Psoas muscle (tissue), 8 donors: ENCODE measurements around the gene RNU6-9. TPM values are rescaled to one million over a fixed set of nuclear protein-coding genes. Genes with fewer than 3 reads are reported as not detected.

Experiments
- ATAC-seq, 4 donors: fragments of 200-7000 bp; cut with Tn5 transposase; one replicate each; pipeline ENCODE4 v1.9.1; 2020; ENCODE audit warnings: moderate library complexity in 3 of 4, mild to moderate bottlenecking in 2 of 4
- DNase-seq, 2 donors: peaks; one replicate each; pipeline ENCODE4 v3.0.0-alpha.2; 2020
- H3K27ac ChIP-seq: fragments of 200-600 bp; one replicate; pipeline ENCODE4 v1.8.0; 2022
- H3K27me3 ChIP-seq, 3 donors: fragments of 200-600 bp in 1 of 3; one replicate each; pipeline versions ENCODE4 v1.6.1 to v1.8.0; 2013 to 2022; ENCODE audit warnings: low read length in 2 of 3, mild to moderate bottlenecking in 2 of 3, moderate library complexity in 1 of 3; ENCODE audit not compliant: insufficient read depth in 3 of 3
- H3K36me3 ChIP-seq, 2 donors: fragments of 200-600 bp in 1 of 2; one replicate each; pipeline versions ENCODE4 v1.6.1 to v1.8.0; 2013 to 2022; ENCODE audit warnings: low read depth in 1 of 2, mild to moderate bottlenecking in 1 of 2, moderate library complexity in 1 of 2; ENCODE audit not compliant: insufficient read depth in 1 of 2
- H3K4me1 ChIP-seq: fragments of 200-600 bp; one replicate; pipeline ENCODE4 v1.8.0; 2022
- H3K4me3 ChIP-seq: fragments of 200-600 bp; one replicate; pipeline ENCODE4 v1.8.0; 2022; ENCODE audit warnings: mild to moderate bottlenecking
- H3K9me3 ChIP-seq: fragments of 200-600 bp; one replicate; pipeline ENCODE4 v1.8.0; 2022
- CTCF ChIP-seq: fragments of 200-600 bp; IDR thresholded peaks from one replicate; pipeline ENCODE4 v1.8.0; 2022; ENCODE audit warnings: antibody characterized with exemption
- WGBS, 3 donors: extraction: QIAGEN DNeasy Blood & Tissue Kit; methylation state at CpG; one replicate each; pipeline versions ENCODE4 v1.1.6 to v1.1.7; 2013; 5-methylcytosine and 5-hydroxymethylcytosine counted together
- intact Hi-C, 2 donors: fragments of 100-400 bp; cut with DNase I; formaldehyde crosslinking; loops; one replicate each; pipeline versions ENCODE4 v1.11.0 to v1.14.2; 2022
- polyA plus RNA-seq, 3 donors: library from polyadenylated mRNA; stranded (reverse); fragments of 200-250 nt; gene quantifications; one replicate each; pipeline ENCODE4 v1.2.3, GENCODE V29; 2013
- total RNA-seq, 4 donors: library from RNA; stranded (reverse); fragmentation: NEBNext Ultra II Directional in 2 of 4; extraction: Animal tissue kit (Norgen Biotek cat#: 25700) in 2 of 4; gene quantifications; one replicate each; pipeline versions ENCODE4 v1.2.1 to v1.2.4, GENCODE V29; 2021 to 2023
- donor health status: healthy with polysubstance abuse.
- donor health status: DM: no; HTN: no; CAD: no; lungs with moderate emphysema.
- donor health status: Bipolar disorder and iron deficiency.
- donor health status: healthy.
- donor health status: DM: yes; HTN: yes; CAD: no.
- donor health status: DM: no; HTN: no; CAD: no.
- donor health status: DM: no; HTN: no; CAD: no.
- donor health status: DM: yes; HTN: yes; CAD: no.

RNU6-9 gene
- total and polyA plus RNA-seq, 7 donors: not detected

DNA sequence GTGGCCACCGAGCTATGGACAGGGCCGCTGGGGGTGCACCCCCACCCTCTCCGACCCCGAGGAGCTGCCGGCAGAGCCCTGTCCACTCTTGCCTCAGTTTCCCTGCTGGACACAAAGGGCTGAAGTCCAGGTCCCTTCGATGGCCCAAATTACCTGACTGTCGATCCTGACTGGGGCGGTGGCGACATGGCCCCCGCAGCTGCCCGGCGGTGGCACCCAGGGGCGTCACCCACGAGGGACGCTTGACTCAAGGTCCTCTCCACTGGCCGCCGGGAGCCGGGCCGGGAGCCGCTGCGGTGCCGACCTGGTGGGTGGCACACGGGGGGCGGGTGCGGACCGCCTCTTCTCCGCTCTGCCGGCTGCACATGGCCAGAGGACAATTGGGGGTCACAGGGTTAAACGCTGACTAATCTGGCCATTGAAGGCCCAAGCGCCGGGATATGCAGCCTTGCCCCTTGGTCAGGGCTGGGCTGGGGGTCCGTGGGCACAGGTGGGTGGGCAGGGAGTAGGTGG is 48.9 kb downstream of the RNU6-9 start:
- H3K27ac ChIP-seq: no peak overlapping the region

More for the DNA sequence above, 48.9 kb downstream of the RNU6-9 start:
- Histone ChIP-seq H3K4me3 (no peak overlapping the region), H3K9me3 (no peaks in the 10 kb centered on the region), H3K36me3 (no peaks in the 10 kb centered on the region), H3K27me3 (peaks cover 0 to 1% (median 0%) of the 10 kb centered on the region in 3 donors), H3K4me1 (peaks cover 10% of the 10 kb centered on the region)
- ATAC-seq: no peak
- intact Hi-C loops: no loop called here
- 86 to 92% (median 91%) methylated on average over 32 of the region's 32 CpGs for WGBS, 3 donors
- no peak for TF ChIP-seq CTCF
- no peak for DNase-seq

Other genes with a start within 250 kb of the RNU6-9 start
- gene RNF126, start 230.3 kb upstream of the RNU6-9 start, total RNA-seq: 10 to 100 TPM; 25.2 to 62.9 (median 50.4) TPM
- gene RNF126, start 230.3 kb upstream of the RNU6-9 start, polyA plus RNA-seq: 10 to 100 TPM; 48.8 to 72.1 (median 63.3) TPM
- gene FSTL3, start 217.1 kb upstream of the RNU6-9 start, total RNA-seq: 10 to 100 TPM in 2 of 4 donors, 1 to 10 TPM in 2; 5.4 to 11.5 (median 8.5) TPM
- gene FSTL3, start 217.1 kb upstream of the RNU6-9 start, polyA plus RNA-seq: 10 to 100 TPM in 1 of 3 donors, 1 to 10 TPM in 2; 4.3 to 30.3 (median 6.1) TPM
- under 1 TPM in 1 of 4 donors, not detected in 3; 0.25 TPM for gene PRSS57, start 198.0 kb upstream of the RNU6-9 start, total RNA-seq
- under 1 TPM in 1 of 3 donors, not detected in 2; 0.05 TPM for gene PRSS57, start 198.0 kb upstream of the RNU6-9 start, polyA plus RNA-seq
- 10 to 100 TPM in 2 of 4 donors, 1 to 10 TPM in 2; 9.3 to 17.9 (median 10.9) TPM for gene PALM, start 184.5 kb upstream of the RNU6-9 start, total RNA-seq
- 1 to 10 TPM; 4.9 to 9.6 (median 6.8) TPM for gene PALM, start 184.5 kb upstream of the RNU6-9 start, polyA plus RNA-seq
- under 1 TPM in 1 of 4 donors, not detected in 3; 0.08 TPM for gene MISP, start 142.4 kb upstream of the RNU6-9 start, total RNA-seq
- under 1 TPM in 2 of 3 donors, not detected in 1; 0.09 to 0.13 TPM for gene MISP, start 142.4 kb upstream of the RNU6-9 start, polyA plus RNA-seq
- 10 to 100 TPM; 36.5 to 69.4 (median 60.8) TPM for gene PTBP1, start 96.0 kb upstream of the RNU6-9 start, total RNA-seq
- gene PTBP1, start 96.0 kb upstream of the RNU6-9 start, polyA plus RNA-seq: 10 to 100 TPM; 24.2 to 36.3 (median 25.1) TPM
- not detected for gene PLPPR3, start 71.5 kb upstream of the RNU6-9 start, total RNA-seq
- gene PLPPR3, start 71.5 kb upstream of the RNU6-9 start, polyA plus RNA-seq: not detected
- under 1 TPM in 1 of 4 donors, not detected in 3; 0.69 TPM for gene AZU1, start 65.6 kb upstream of the RNU6-9 start, total RNA-seq
- gene AZU1, start 65.6 kb upstream of the RNU6-9 start, polyA plus RNA-seq: not detected
- gene PRTN3, start 52.5 kb upstream of the RNU6-9 start, total RNA-seq: under 1 TPM in 2 of 4 donors, not detected in 2; 0.22 to 0.34 TPM
- gene PRTN3, start 52.5 kb upstream of the RNU6-9 start, polyA plus RNA-seq: under 1 TPM in 2 of 3 donors, not detected in 1; 0.04 to 0.05 TPM
- gene ELANE, start 41.2 kb upstream of the RNU6-9 start, total RNA-seq: under 1 TPM in 2 of 4 donors, not detected in 2; 0.39 to 0.55 TPM
- under 1 TPM; 0.55 to 0.95 (median 0.92) TPM for gene ELANE, start 41.2 kb upstream of the RNU6-9 start, polyA plus RNA-seq
- 10 to 100 TPM; 56.8 to 79.9 (median 64.2) TPM for gene CFD, start 33.8 kb upstream of the RNU6-9 start, total RNA-seq
- gene CFD, start 33.8 kb upstream of the RNU6-9 start, polyA plus RNA-seq: 100 to 1,000 TPM in 2 of 3 donors, 10 to 100 TPM in 1; 87.1 to 142 (median 142) TPM
- 10 to 100 TPM; 47.0 to 66.5 (median 56.7) TPM for gene MED16, start 297 bp upstream of the RNU6-9 start, total RNA-seq
- gene MED16, start 297 bp upstream of the RNU6-9 start, polyA plus RNA-seq: 10 to 100 TPM; 30.7 to 55.8 (median 51.3) TPM
- gene R3HDM4, start 19.7 kb downstream of the RNU6-9 start, total RNA-seq: 10 to 100 TPM; 17.8 to 56.8 (median 50.6) TPM
- 10 to 100 TPM; 37.4 to 92.0 (median 60.8) TPM for gene R3HDM4, start 19.7 kb downstream of the RNU6-9 start, polyA plus RNA-seq
- gene KISS1R, start 23.8 kb downstream of the RNU6-9 start, total RNA-seq: not detected
- under 1 TPM in 1 of 3 donors, not detected in 2; 0.16 TPM for gene KISS1R, start 23.8 kb downstream of the RNU6-9 start, polyA plus RNA-seq
- gene ARID3A, start 32.6 kb downstream of the RNU6-9 start, total RNA-seq: 1 to 10 TPM; 4.2 to 6.7 (median 4.9) TPM
- 1 to 10 TPM; 2.3 to 4.2 (median 3.2) TPM for gene ARID3A, start 32.6 kb downstream of the RNU6-9 start, polyA plus RNA-seq
- gene WDR18, start 90.9 kb downstream of the RNU6-9 start, total RNA-seq: 10 to 100 TPM; 17.4 to 28.0 (median 20.3) TPM
- 10 to 100 TPM; 30.8 to 77.9 (median 39.0) TPM for gene WDR18, start 90.9 kb downstream of the RNU6-9 start, polyA plus RNA-seq
- gene GRIN3B, start 106.9 kb downstream of the RNU6-9 start, total RNA-seq: under 1 TPM in 1 of 4 donors, not detected in 3; 0.16 TPM
- gene GRIN3B, start 106.9 kb downstream of the RNU6-9 start, polyA plus RNA-seq: under 1 TPM in 1 of 3 donors, not detected in 2; 0.01 TPM
- gene TMEM259, start 127.6 kb downstream of the RNU6-9 start, total RNA-seq: 100 to 1,000 TPM in 1 of 4 donors, 10 to 100 TPM in 3; 67.1 to 128 (median 87.4) TPM
- 100 to 1,000 TPM in 1 of 3 donors, 10 to 100 TPM in 2; 80.6 to 133 (median 89.9) TPM for gene TMEM259, start 127.6 kb downstream of the RNU6-9 start, polyA plus RNA-seq
- not detected for gene RNU6-2, start 128.0 kb downstream of the RNU6-9 start, total RNA-seq
- gene RNU6-2, start 128.0 kb downstream of the RNU6-9 start, polyA plus RNA-seq: not detected
- 1 to 10 TPM; 3.0 to 9.5 (median 8.5) TPM for gene CNN2, start 133.1 kb downstream of the RNU6-9 start, total RNA-seq
- gene CNN2, start 133.1 kb downstream of the RNU6-9 start, polyA plus RNA-seq: 1 to 10 TPM; 1.7 to 6.3 (median 2.3) TPM
- 10 to 100 TPM in 3 of 4 donors, 1 to 10 TPM in 1; 5.2 to 19.5 (median 16.5) TPM for gene ABCA7, start 146.6 kb downstream of the RNU6-9 start, total RNA-seq
- 10 to 100 TPM in 1 of 3 donors, 1 to 10 TPM in 2; 2.6 to 10.1 (median 3.3) TPM for gene ABCA7, start 146.6 kb downstream of the RNU6-9 start, polyA plus RNA-seq
- 1 to 10 TPM; 2.0 to 4.0 (median 3.2) TPM for gene ARHGAP45, start 173.7 kb downstream of the RNU6-9 start, total RNA-seq
- gene ARHGAP45, start 173.7 kb downstream of the RNU6-9 start, polyA plus RNA-seq: 1 to 10 TPM; 1.2 to 1.8 (median 1.8) TPM
- gene POLR2E, start 201.9 kb downstream of the RNU6-9 start, total RNA-seq: 100 to 1,000 TPM; 133 to 147 (median 143) TPM
- 100 to 1,000 TPM; 170 to 243 (median 217) TPM for gene POLR2E, start 201.9 kb downstream of the RNU6-9 start, polyA plus RNA-seq
- 100 to 1,000 TPM; 279 to 560 (median 304) TPM for gene GPX4, start 210.5 kb downstream of the RNU6-9 start, total RNA-seq
- gene GPX4, start 210.5 kb downstream of the RNU6-9 start, polyA plus RNA-seq: 100 to 1,000 TPM; 490 to 762 (median 618) TPM